Heart right ventricle (tissue), 16 donors: ENCODE results near the gene SERPINH1. TPM values are rescaled to one million over a fixed set of nuclear protein-coding genes. Genes with fewer than 3 reads are reported as not detected.

Experiments used
- ATAC-seq, 8 donors: fragments of 200-7000 bp; cut with Tn5 transposase; one replicate each; pipeline ENCODE4 v1.9.1; 2020; ENCODE audit warnings: mild to moderate bottlenecking in 8 of 8, moderate library complexity in 8 of 8, moderate number of reproducible peaks in 1 of 8
- DNase-seq, 2 donors: peaks; one replicate each; pipeline ENCODE4 v3.0.0-alpha.2; 2020
- H3K27ac ChIP-seq, 10 donors: fragments of 200-600 bp; sonication (generic) in 2 of 10; one replicate each; pipeline versions ENCODE4 v1.5.0 to v1.8.0; 2020 to 2022; ENCODE audit warnings: mild to moderate bottlenecking in 3 of 10
- H3K27me3 ChIP-seq, 7 donors: fragments of 200-600 bp; one replicate each; pipeline ENCODE4 v1.8.0; 2021 to 2022; ENCODE audit warnings: mild to moderate bottlenecking in 2 of 7
- H3K36me3 ChIP-seq, 9 donors: fragments of 200-600 bp; sonication (generic) in 1 of 9; one replicate each; pipeline versions ENCODE4 v1.5.0 to v1.8.0; 2020 to 2022; ENCODE audit warnings: mild to moderate bottlenecking in 2 of 9
- H3K4me1 ChIP-seq, 9 donors: fragments of 200-600 bp; sonication (generic) in 1 of 9; one replicate each; pipeline versions ENCODE4 v1.5.0 to v1.8.0; 2020 to 2022; ENCODE audit warnings: mild to moderate bottlenecking in 4 of 9
- H3K4me3 ChIP-seq, 10 donors: fragments of 200-600 bp; sonication (generic) in 2 of 10; one replicate each; pipeline versions ENCODE4 v1.5.0 to v1.8.0; 2020 to 2022; ENCODE audit warnings: mild to moderate bottlenecking in 7 of 10, moderate library complexity in 2 of 10
- H3K9me3 ChIP-seq, 11 donors: fragments of 200-600 bp in 10 of 11; sonication (generic) in 2 of 11; one replicate each; pipeline versions ENCODE4 v1.5.0 to v1.8.0; 2013 to 2022; ENCODE audit warnings: mild to moderate bottlenecking in 2 of 11, control low read depth in 1 of 11, moderate library complexity in 1 of 11
- CTCF ChIP-seq, 9 donors: fragments of 200-600 bp; sonication (generic) in 2 of 9; IDR thresholded peaks; one replicate each; pipeline versions ENCODE4 v1.5.0 to v1.8.0; 2021 to 2022; ENCODE audit warnings: antibody characterized with exemption in 9 of 9, mild to moderate bottlenecking in 5 of 9, moderate library complexity in 1 of 9
- WGBS, 2 donors: extraction: QIAGEN DNeasy Blood & Tissue Kit; methylation state at CpG; one replicate each; pipeline ENCODE4 v1.1.7; 2013; ENCODE audit warnings: inconsistent platforms in 1 of 2; 5-methylcytosine and 5-hydroxymethylcytosine counted together
- intact Hi-C, 10 donors: fragments of 100-400 bp; cut with DNase I; formaldehyde crosslinking; loops; one replicate each; pipeline versions ENCODE4 v1.11.1 to v1.14.2; 2022
- polyA plus RNA-seq, 2 donors: library from polyadenylated mRNA; stranded (reverse); fragments of 200-250 nt; gene quantifications; one replicate each; pipeline ENCODE4 v1.2.3, GENCODE V29; 2013
- total RNA-seq, 10 donors: library from RNA; stranded (reverse); fragmentation: NEBNext Ultra II Directional in 3 of 10; extraction: Animal tissue kit (Norgen Biotek cat#: 25700) in 3 of 10; gene quantifications; one replicate each; pipeline versions ENCODE4 v1.2.1 to v1.2.4, GENCODE V29; 2021 to 2023
- donor health status: Arrhythmogenic right ventricular cardiomyopathy.
- donor health status: ischemic (EF 13 %, LVEDD 7.1; RV severe dilation, severe dysfunction).
- donor health status: healthy with polysubstance abuse.
- donor health status: DM: no; HTN: yes; CAD: no.
- donor health status: DM: no; HTN: no; CAD: no.
- donor health status: ischemic (EF 25% LVEDD 6.9; RV normal size, moderate dysfunction).
- donor health status: ischemic (EF 25% LVEDD 5.7; RV mildly dilated, moderate dysfunction).
- donor health status: healthy.
- donor health status: DM: yes; HTN: yes; CAD: no.
- donor health status: Ischemic cardiomyopathy.
- donor health status: ischemic (EF 35%, LVEDD 5.7; RV mildly dilated, moderate dysfunction).
- donor health status: nonischemic (EF 11% LVEDD 7.7; RV severe dilation, severe dysfunction).
- donor health status: DM: yes; HTN: yes; CAD: no.
- donor health status: PGD.
- donor health status: ischemic (EF 29% LVEDD 5.4; RV normal size, mild dysfunction).
- donor health status: nonischemic (EF 23%, LVEDD 6.1; RV moderate dilation, normal function).

SERPINH1 gene
- total and polyA plus RNA-seq, 12 donors = 31.8 to 218 (median 53.2) TPM

- intact Hi-C loops = loop anchor here in 2 of 10 donors (2.0 kb wide), 2 partner anchors 28 to 30 kb away; no protein-coding TSS in a partner anchor
- no peak for DNase-seq
- no peaks in the 10 kb centered on the region for H3K9me3 ChIP-seq
- no peak overlapping the region for H3K4me3 ChIP-seq
- 31 to 33% methylated on average over 8 of the region's 8 CpGs for WGBS, 2 donors
- ATAC-seq = peak in 7 of 8 donors; percentile 10 to 58 (median 20)
- TF ChIP-seq CTCF (IDR thresholded peaks at IDR 0.05) = no peak
- H3K36me3 ChIP-seq = peaks cover 0 to 32% (median 22%) of the 10 kb centered on the region in 9 donors
- H3K27me3 ChIP-seq = no peaks in the 10 kb centered on the region
- peak overlapping the region in 4 of 10 donors; percentile 9 to 56 (median 46) for H3K27ac ChIP-seq
- peaks cover 0 to 32% (median 21%) of the 10 kb centered on the region in 9 donors for H3K4me1 ChIP-seq
Measured at GRCh38 chr11:75576499-75576918, 14.5 kb downstream of the SERPINH1 start.

GRCh38 chr11:75577207-75577606 is 15.2 kb downstream of the SERPINH1 start:
- no peak for ATAC-seq
- Histone ChIP-seq H3K4me1 (peaks cover 0 to 32% (median 20%) of the 10 kb centered on the region in 9 donors), H3K27me3 (no peaks in the 10 kb centered on the region), H3K36me3 (peaks cover 0 to 25% (median 15%) of the 10 kb centered on the region in 9 donors), H3K9me3 (no peaks in the 10 kb centered on the region), H3K27ac (peak overlapping the region in 2 of 10 donors; percentile 53 to 56), H3K4me3 (no peak overlapping the region)
- TF ChIP-seq CTCF (IDR thresholded peaks at IDR 0.05) = peak; percentile 33 to 75 (median 64)
- DNase-seq = peak; percentile 63 to 74
- WGBS, 2 donors = 11 to 12% methylated on average over 10 of the region's 10 CpGs
- intact Hi-C loops = loop anchor here in 4 of 10 donors (1.0 to 2.0 kb wide), 3 partner anchors 28 to 30 kb away; no protein-coding TSS in a partner anchor

- no peak for TF ChIP-seq CTCF (IDR thresholded peaks at IDR 0.05)
- no peak overlapping the region for H3K27ac ChIP-seq
- 19 to 20% methylated on average over 1 of the region's 1 CpG for WGBS, 2 donors
Measured at GRCh38 chr11:75578977-75579376, 16.9 kb downstream of the SERPINH1 start.

GRCh38 chr11:75579841-75580240 is 17.8 kb downstream of the SERPINH1 start:
- DNase-seq = no peak
- TF ChIP-seq CTCF (IDR thresholded peaks at IDR 0.05) = no peak
- no peak overlapping the region for H3K4me3 ChIP-seq
- no peak overlapping the region for H3K27ac ChIP-seq
- no peaks in the 10 kb centered on the region for H3K9me3 ChIP-seq
- H3K36me3 ChIP-seq = no peaks in the 10 kb centered on the region
- no peaks in the 10 kb centered on the region for H3K27me3 ChIP-seq
- H3K4me1 ChIP-seq = peaks cover 5 to 46% (median 28%) of the 10 kb centered on the region in 9 donors
- 82 to 88% methylated on average over 1 of the region's 1 CpG for WGBS, 2 donors
- intact Hi-C loops = loop anchor here in 2 of 10 donors (2.0 to 5.0 kb wide), 2 partner anchors 33 kb away; no protein-coding TSS in a partner anchor
- no peak for ATAC-seq

More at GRCh38 chr11:75578977-75579376, 16.9 kb downstream of the SERPINH1 start:
- H3K27me3 ChIP-seq = no peaks in the 10 kb centered on the region
- H3K4me3 ChIP-seq = no peak overlapping the region
- ATAC-seq (no peak), DNase-seq (no peak)
- H3K36me3 ChIP-seq = peaks cover 0 to 7% (median 1%) of the 10 kb centered on the region in 9 donors
- H3K4me1 ChIP-seq = peaks cover 3 to 37% (median 19%) of the 10 kb centered on the region in 9 donors
- intact Hi-C loops = loop anchor here in 1 of 10 donors (2.0 kb wide), 1 partner anchor 32 kb away; no protein-coding TSS in a partner anchor
- H3K9me3 ChIP-seq = no peaks in the 10 kb centered on the region
